Stomach (tissue), 9 donors: ENCODE measurements around the gene COL10A1. TPM values are rescaled to one million over a fixed set of nuclear protein-coding genes. Genes with fewer than 3 reads are reported as not detected.

Source experiments
- DNase-seq, 2 donors: peaks; one replicate each; pipeline versions ENCODE4 v3.0.0 to v3.0.0-alpha.2; 2013 to 2019
- H3K27ac ChIP-seq, 5 donors: fragments of 200-600 bp in 4 of 5; sonication (generic) in 4 of 5; one replicate each; pipeline ENCODE4 v1.5.1; 2013 to 2019; ENCODE audit warnings: mild to moderate bottlenecking in 1 of 5, moderate library complexity in 1 of 5
- H3K27me3 ChIP-seq, 3 donors: fragments of 200-600 bp; sonication (generic); one replicate each; pipeline ENCODE4 v1.5.1; 2017 to 2019; ENCODE audit warnings: mixed run types in 1 of 3
- H3K36me3 ChIP-seq, 4 donors: fragments of 200-600 bp; sonication (generic); 1 replicate in 3 of 4; 2 replicates in 1 of 4; pipeline ENCODE4 v1.5.1; 2016 to 2019
- H3K4me1 ChIP-seq, 4 donors: fragments of 200-600 bp; sonication (generic); one replicate each; pipeline ENCODE4 v1.5.1; 2016 to 2019
- H3K4me3 ChIP-seq, 4 donors: fragments of 200-600 bp; sonication (generic) in 3 of 4; one replicate each; pipeline ENCODE4 v1.5.1; 2016 to 2019; ENCODE audit warnings: mild to moderate bottlenecking in 1 of 4
- H3K9me3 ChIP-seq, 4 donors: fragments of 200-600 bp; sonication (generic); one replicate each; pipeline ENCODE4 v1.5.1; 2016 to 2019
- CTCF ChIP-seq, 7 experiments: fragments of 450-650 bp in 4 of 7; fragments of 200-600 bp in 3 of 7; sonication (generic) in 3 of 7; IDR thresholded peaks; one replicate each; pipeline ENCODE4 v1.5.1; 2016 to 2019; ENCODE audit warnings: antibody characterized with exemption in 7 of 7, control low read depth in 2 of 7, mild to moderate bottlenecking in 1 of 7
- EP300 ChIP-seq: sonication (generic); formaldehyde crosslinking; IDR thresholded peaks from one replicate; pipeline ENCODE4 v1.6.1; 2017; ENCODE audit warnings: antibody characterized with exemption
- POLR2A ChIP-seq, 4 donors: fragments of 450-650 bp; IDR thresholded peaks; one replicate each; pipeline ENCODE4 v1.6.1; 2016; ENCODE audit warnings: antibody characterized with exemption in 4 of 4, control low read depth in 2 of 4, mild to moderate bottlenecking in 1 of 4, moderate library complexity in 1 of 4
- POLR2AphosphoS5 ChIP-seq, 3 donors: sonication (generic); formaldehyde crosslinking; IDR thresholded peaks; one replicate each; pipeline ENCODE4 v1.6.1; 2016; ENCODE audit warnings: antibody characterized with exemption in 3 of 3
- WGBS, 5 donors: extraction: QIAGEN DNeasy Blood & Tissue Kit in 3 of 5; methylation state at CpG; one replicate each; pipeline versions ENCODE4 v1.1.5 to v1.1.7; 2013 to 2018; 5-methylcytosine and 5-hydroxymethylcytosine counted together
- intact Hi-C: fragments of 100-400 bp; cut with DNase I; formaldehyde crosslinking; loops from one replicate; pipeline ENCODE4 v1.15.1; 2023; ENCODE audit warnings: low total_unique reads
- polyA plus RNA-seq, 3 donors: library from polyadenylated mRNA; stranded (reverse); fragments of 200-250 nt; gene quantifications; one replicate each; pipeline ENCODE4 v1.2.3, GENCODE V29; 2013
- total RNA-seq, 5 donors: library from RNA; depleted of rRNA; stranded (reverse); fragments of >200 nt; gene quantifications; one replicate each; pipeline versions ENCODE4 v1.1.0 to v1.2.3, GENCODE V29; 2014 to 2016
- donor health status: healthy with polysubstance abuse.
- donor health status: Bipolar disorder and iron deficiency.
- donor health status: healthy.

Gene COL10A1
- total and polyA plus RNA-seq, 8 donors: 0.37 TPM; not detected in 7

- Histone ChIP-seq H3K4me3 (no peak overlapping the region), H3K36me3 (no peaks in the 10 kb centered on the region), H3K4me1 (peaks cover 0 to 7% (median 2%) of the 10 kb centered on the region in 4 donors), H3K27me3 (no peaks in the 10 kb centered on the region), H3K27ac (no peak overlapping the region), H3K9me3 (no peaks in the 10 kb centered on the region)
- no peak for DNase-seq
- TF ChIP-seq POLR2A (IDR thresholded peaks at IDR 0.05): no peak
- intact Hi-C loops: no loop called here
- WGBS, 5 donors: 89 to 94% (median 94%) methylated on average over 3 of the region's 3 CpGs
Measured at GRCh38 chr6:116159782-116160524, 34.0 kb upstream of the COL10A1 start.

- Histone ChIP-seq H3K9me3 (no peaks in the 10 kb centered on the region), H3K27me3 (no peaks in the 10 kb centered on the region), H3K4me3 (no peak overlapping the region), H3K4me1 (peaks cover 0 to 7% (median 2%) of the 10 kb centered on the region in 4 donors), H3K27ac (no peak overlapping the region), H3K36me3 (no peaks in the 10 kb centered on the region)
- TF ChIP-seq POLR2AphosphoS5 (IDR thresholded peaks at IDR 0.05) (no peak), POLR2A (IDR thresholded peaks at IDR 0.05) (no peak), EP300 (no peak), CTCF (IDR thresholded peaks at IDR 0.05) (no peak)
- intact Hi-C loops: no loop called here
- 44 to 59% (median 58%) methylated on average over 3 of the region's 3 CpGs for WGBS, 5 donors
- DNase-seq: no peak
Measured at GRCh38 chr6:116158641-116159040, 32.7 kb upstream of the COL10A1 start.

- intact Hi-C loops: no loop called here
- WGBS, 5 donors: 79 to 97% (median 82%) methylated on average over 1 of the region's 1 CpG
- Histone ChIP-seq H3K27ac (no peak overlapping the region), H3K4me1 (peaks cover 0 to 7% (median 2%) of the 10 kb centered on the region in 4 donors), H3K36me3 (no peaks in the 10 kb centered on the region), H3K27me3 (no peaks in the 10 kb centered on the region), H3K4me3 (no peak overlapping the region), H3K9me3 (no peaks in the 10 kb centered on the region)
- no peak for DNase-seq
- TF ChIP-seq POLR2A (IDR thresholded peaks at IDR 0.05) (no peak), EP300 (no peak), CTCF (IDR thresholded peaks at IDR 0.05) (no peak), POLR2AphosphoS5 (IDR thresholded peaks at IDR 0.05) (no peak)
Measured at GRCh38 chr6:116157391-116157790, 31.5 kb upstream of the COL10A1 start.

GRCh38 chr6:116156405-116157326 is 30.7 kb upstream of the COL10A1 start:
- no peaks in the 10 kb centered on the region for H3K9me3 ChIP-seq
- no peak for DNase-seq

More at GRCh38 chr6:116156405-116157326, 30.7 kb upstream of the COL10A1 start:
- Histone ChIP-seq H3K4me1 (peaks cover 0 to 7% (median 2%) of the 10 kb centered on the region in 4 donors), H3K36me3 (no peaks in the 10 kb centered on the region), H3K27me3 (no peaks in the 10 kb centered on the region), H3K27ac (no peak overlapping the region), H3K4me3 (no peak overlapping the region)
- no peak for TF ChIP-seq POLR2A (IDR thresholded peaks at IDR 0.05)
- TF ChIP-seq EP300: no peak
- no peak for TF ChIP-seq POLR2AphosphoS5 (IDR thresholded peaks at IDR 0.05)
- TF ChIP-seq CTCF (IDR thresholded peaks at IDR 0.05): no peak
- intact Hi-C loops: no loop called here
- WGBS, 5 donors: 82 to 87% (median 82%) methylated on average over 7 of the region's 7 CpGs
